Gastroesophageal sphincter (tissue), 4 donors: ENCODE data around the gene ADAMTS2. TPM values are rescaled to one million over a fixed set of nuclear protein-coding genes. Genes with fewer than 3 reads are reported as not detected.

ENCODE experiments used
- ATAC-seq: fragments of 150-250 bp; one replicate; pipeline ENCODE4 v1.9.1; 2016; ENCODE audit warnings: mild to moderate bottlenecking, moderate library complexity
- H3K27ac ChIP-seq, 4 donors: fragments of 200-600 bp; sonication (generic) in 3 of 4; 1 replicate in 3 of 4; 2 replicates in 1 of 4; pipeline ENCODE4 v1.5.1; 2016 to 2019
- H3K27me3 ChIP-seq: fragments of 200-600 bp; sonication (generic); one replicate; pipeline ENCODE4 v1.5.1; 2019
- H3K36me3 ChIP-seq, 2 donors: fragments of 200-600 bp; sonication (generic); one replicate each; pipeline ENCODE4 v1.5.1; 2019; ENCODE audit warnings: control low read depth in 1 of 2
- H3K4me1 ChIP-seq, 3 donors: fragments of 200-600 bp; sonication (generic); 1 replicate in 2 of 3; 2 replicates in 1 of 3; pipeline ENCODE4 v1.5.1; 2016 to 2019; ENCODE audit warnings: control low read depth in 2 of 3
- H3K4me3 ChIP-seq, 2 donors: fragments of 200-600 bp; sonication (generic); one replicate each; pipeline ENCODE4 v1.5.1; 2019; ENCODE audit warnings: mild to moderate bottlenecking in 1 of 2, moderate library complexity in 1 of 2
- H3K9me3 ChIP-seq, 3 donors: fragments of 200-600 bp; sonication (generic); one replicate each; pipeline ENCODE4 v1.5.1; 2017 to 2019; ENCODE audit warnings: control low read depth in 2 of 3
- CTCF ChIP-seq, 4 experiments: fragments of 200-600 bp in 2 of 4; fragments of 450-650 bp in 2 of 4; sonication (generic) in 1 of 4; IDR thresholded peaks; one replicate each; pipeline ENCODE4 v1.5.1; 2017 to 2019; ENCODE audit warnings: antibody characterized with exemption in 4 of 4, mild to moderate bottlenecking in 2 of 4, moderate library complexity in 2 of 4
- EP300 ChIP-seq: sonication (generic); formaldehyde crosslinking; IDR thresholded peaks from one replicate; pipeline ENCODE4 v1.6.1; 2017; ENCODE audit warnings: antibody characterized with exemption, mild to moderate bottlenecking
- POLR2A ChIP-seq, 2 donors: fragments of 450-650 bp; IDR thresholded peaks; one replicate each; pipeline ENCODE4 v1.6.1; 2017; ENCODE audit warnings: antibody characterized with exemption in 2 of 2, mild to moderate bottlenecking in 2 of 2, moderate library complexity in 1 of 2
- POLR2AphosphoS5 ChIP-seq: sonication (generic); formaldehyde crosslinking; IDR thresholded peaks from one replicate; pipeline ENCODE4 v1.6.1; 2017; ENCODE audit warnings: antibody characterized with exemption
- WGBS, 2 donors: methylation state at CpG; one replicate each; pipeline ENCODE4 v1.1.5; 2018; ENCODE audit warnings: low coverage in 1 of 2; 5-methylcytosine and 5-hydroxymethylcytosine counted together
- total RNA-seq, 4 donors: library from RNA; depleted of rRNA; stranded (reverse); fragments of >200 nt; gene quantifications; one replicate each; pipeline ENCODE4 v1.1.0, GENCODE V29; 2016

The ADAMTS2 gene
- total RNA-seq, 4 donors from 2014 or later: 14.8 to 24.8 (median 22.6) TPM

GRCh38 chr5:179139111-179139935, 205.9 kb downstream of the ADAMTS2 start:
- H3K4me1 ChIP-seq: no peaks in the 10 kb centered on the region
- 79 to 82% methylated on average over 4 to 14 of the region's 26 CpGs for WGBS, 2 donors
- no peak for ATAC-seq

GRCh38 chr5:179138568-179138925, 206.7 kb downstream of the ADAMTS2 start:
- H3K4me1 ChIP-seq: no peaks in the 10 kb centered on the region

More at GRCh38 chr5:179139111-179139935, 205.9 kb downstream of the ADAMTS2 start:
- no peaks in the 10 kb centered on the region for H3K36me3 ChIP-seq
- no peak for TF ChIP-seq POLR2AphosphoS5
- TF ChIP-seq EP300: no peak
- TF ChIP-seq CTCF (IDR thresholded peaks at IDR 0.05): no peak
- TF ChIP-seq POLR2A (IDR thresholded peaks at IDR 0.05): no peak
- H3K27ac ChIP-seq: no peak overlapping the region
- no peak overlapping the region for H3K4me3 ChIP-seq
- H3K27me3 ChIP-seq: no peaks in the 10 kb centered on the region
- H3K9me3 ChIP-seq: no peaks in the 10 kb centered on the region

GRCh38 chr5:179137643-179138567, 207.4 kb downstream of the ADAMTS2 start:
- no peak overlapping the region for H3K27ac ChIP-seq
- ATAC-seq: no peak
- no peak overlapping the region for H3K4me3 ChIP-seq
- H3K27me3 ChIP-seq: no peaks in the 10 kb centered on the region
- no peaks in the 10 kb centered on the region for H3K36me3 ChIP-seq
- no peaks in the 10 kb centered on the region for H3K4me1 ChIP-seq
- TF ChIP-seq POLR2A (IDR thresholded peaks at IDR 0.05) (no peak), EP300 (no peak), CTCF (IDR thresholded peaks at IDR 0.05) (no peak), POLR2AphosphoS5 (no peak)
- WGBS, 2 donors: no CpG with 5 or more reads among the region's 33 CpGs
- no peaks in the 10 kb centered on the region for H3K9me3 ChIP-seq

More at GRCh38 chr5:179138568-179138925, 206.7 kb downstream of the ADAMTS2 start:
- Histone ChIP-seq H3K9me3 (no peaks in the 10 kb centered on the region), H3K36me3 (no peaks in the 10 kb centered on the region), H3K4me3 (no peak overlapping the region), H3K27me3 (no peaks in the 10 kb centered on the region), H3K27ac (no peak overlapping the region)
- TF ChIP-seq CTCF (IDR thresholded peaks at IDR 0.05): no peak
- TF ChIP-seq POLR2A (IDR thresholded peaks at IDR 0.05): no peak
- no peak for TF ChIP-seq POLR2AphosphoS5
- no peak for TF ChIP-seq EP300
- WGBS, 2 donors: 88% methylated on average over 9 of the region's 23 CpGs; no CpG with 5 or more reads in 1 of the 2 donors
- no peak for ATAC-seq

GRCh38 chr5:179137016-179137642, 208.1 kb downstream of the ADAMTS2 start:
- H3K4me1 ChIP-seq: no peaks in the 10 kb centered on the region
- no peak overlapping the region for H3K27ac ChIP-seq
- H3K27me3 ChIP-seq: no peaks in the 10 kb centered on the region
- WGBS, 2 donors: no CpG with 5 or more reads among the region's 13 CpGs
- H3K36me3 ChIP-seq: no peaks in the 10 kb centered on the region
- no peak for ATAC-seq
- no peak overlapping the region for H3K4me3 ChIP-seq
- no peaks in the 10 kb centered on the region for H3K9me3 ChIP-seq
- TF ChIP-seq POLR2A (IDR thresholded peaks at IDR 0.05): no peak
- TF ChIP-seq EP300: no peak
- TF ChIP-seq POLR2AphosphoS5: no peak
- TF ChIP-seq CTCF (IDR thresholded peaks at IDR 0.05): no peak
